Esophagus muscularis mucosa (tissue), 4 donors: ENCODE results near the gene CAMK2N1. TPM values are rescaled to one million over a fixed set of nuclear protein-coding genes. Genes with fewer than 3 reads are reported as not detected.

Experiments
- DNase-seq: peaks from one replicate; pipeline ENCODE4 v3.0.0-alpha.2; 2017; ENCODE audit errors: extremely low spot score
- H3K27ac ChIP-seq, 4 donors: fragments of 200-600 bp; sonication (generic); replicated peaks in 1 of 4; 1 replicate in 3 of 4; 2 replicates in 1 of 4; pipeline ENCODE4 v1.5.1; 2016 to 2019; ENCODE audit warnings: mild to moderate bottlenecking in 1 of 4
- H3K27me3 ChIP-seq, 4 donors: fragments of 200-600 bp; sonication (generic); one replicate each; pipeline versions ENCODE4 v1.5.1 to v1.6.0; 2016 to 2019
- H3K36me3 ChIP-seq, 4 donors: fragments of 200-600 bp; sonication (generic); one replicate each; pipeline ENCODE4 v1.5.1; 2016 to 2019
- H3K4me1 ChIP-seq, 4 donors: fragments of 200-600 bp; sonication (generic); one replicate each; pipeline ENCODE4 v1.5.1; 2016 to 2019
- H3K4me3 ChIP-seq, 4 donors: fragments of 200-600 bp; sonication (generic); 1 replicate in 2 of 4; 2 replicates in 2 of 4; pipeline ENCODE4 v1.5.1; 2016 to 2019; ENCODE audit warnings: mild to moderate bottlenecking in 4 of 4, moderate library complexity in 1 of 4
- H3K9me3 ChIP-seq, 4 donors: fragments of 200-600 bp; sonication (generic); 1 replicate in 3 of 4; 2 replicates in 1 of 4; pipeline ENCODE4 v1.5.1; 2016 to 2019
- EP300 ChIP-seq: sonication (generic); formaldehyde crosslinking; IDR thresholded peaks from one replicate; pipeline ENCODE4 v1.6.1; 2017; ENCODE audit warnings: antibody characterized with exemption
- POLR2A ChIP-seq: fragments of 450-650 bp; IDR thresholded peaks from one replicate; pipeline ENCODE4 v1.6.1; 2017; ENCODE audit warnings: antibody characterized with exemption, moderate library complexity, mild to moderate bottlenecking, low read depth
- POLR2AphosphoS5 ChIP-seq, 2 donors: sonication (generic); formaldehyde crosslinking; IDR thresholded peaks; one replicate each; pipeline ENCODE4 v1.6.1; 2017; ENCODE audit warnings: antibody characterized with exemption in 2 of 2
- WGBS: methylation state at CpG from one replicate; pipeline ENCODE4 v1.1.5; 2018; 5-methylcytosine and 5-hydroxymethylcytosine counted together
- intact Hi-C: fragments of 100-400 bp; cut with DNase I; formaldehyde crosslinking; loops from one replicate; pipeline ENCODE4 v1.15.1; 2023
- total RNA-seq, 4 donors: library from RNA; depleted of rRNA; stranded (reverse); fragments of >200 nt; gene quantifications; one replicate each; pipeline versions ENCODE4 v1.1.0 to v1.2.1, GENCODE V29; 2016
- TF ChIP-seq, protein P1 (sequence below), 3 experiments: fragments of 200-600 bp in 2 of 3; fragments of 450-650 bp in 1 of 3; sonication (generic) in 2 of 3; IDR thresholded peaks; one replicate each; pipeline ENCODE4 v1.5.1; 2017 to 2019; ENCODE audit warnings: antibody characterized with exemption in 3 of 3, mild to moderate bottlenecking in 2 of 3, moderate library complexity in 1 of 3

Gene CAMK2N1
- total RNA-seq, 4 donors from 2014 or later, result 22.2 to 31.1 (median 25.6) TPM

DNA sequence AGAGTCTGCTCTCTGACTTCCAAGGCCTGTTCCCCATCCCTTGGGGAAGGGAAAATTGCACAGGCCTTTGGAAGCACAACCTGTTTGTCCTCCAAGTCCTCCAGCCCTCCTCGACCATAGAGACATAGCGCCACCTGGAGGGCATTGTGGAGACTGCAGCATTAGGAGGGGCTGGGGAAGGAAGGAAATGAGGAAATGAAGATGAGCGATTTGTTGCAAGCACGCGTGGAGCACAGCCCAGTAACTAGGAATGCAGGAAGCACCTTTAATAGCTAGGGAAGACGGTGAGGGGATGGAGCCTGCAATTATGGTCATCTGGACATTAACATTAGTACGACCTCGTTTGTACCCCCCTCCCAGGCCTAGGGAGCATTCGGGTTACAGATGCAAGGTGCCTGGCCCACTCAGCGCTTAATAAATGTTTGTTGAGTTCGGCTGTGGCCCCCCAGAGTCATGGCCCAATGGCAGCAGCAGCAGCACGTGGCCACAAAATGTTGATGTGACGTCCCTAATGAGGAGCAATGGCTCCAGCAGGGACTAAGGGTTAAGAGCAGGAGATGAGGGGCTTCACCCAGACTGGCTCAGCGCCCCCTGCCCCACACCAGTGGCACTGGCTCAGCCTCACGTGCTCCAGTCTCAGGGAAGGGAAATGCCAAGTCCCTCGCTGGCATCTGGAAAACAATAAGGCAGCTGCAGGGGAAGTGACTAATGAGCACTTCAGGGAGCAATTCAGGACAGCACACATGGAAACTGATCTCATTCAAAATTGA, 8.0 kb upstream of the CAMK2N1 start:
- peak overlapping the region in 3 of 4 donors; percentile 21 to 40 (median 31) for H3K27ac ChIP-seq
- H3K9me3 ChIP-seq, result no peaks in the 10 kb centered on the region
- intact Hi-C loops, result loop anchor here (1.0 to 5.0 kb wide), 4 partner anchors 117 to 577 kb away; no protein-coding TSS in a partner anchor
- H3K4me3 ChIP-seq, result no peak overlapping the region
- no peaks in the 10 kb centered on the region for H3K27me3 ChIP-seq
- peak; percentile 97 for DNase-seq
- peaks cover 3 to 25% (median 22%) of the 10 kb centered on the region in 4 donors for H3K36me3 ChIP-seq
- H3K4me1 ChIP-seq, result peaks cover 11 to 23% (median 20%) of the 10 kb centered on the region in 4 donors
- WGBS, result 5% methylated on average over 13 of the region's 16 CpGs
- TF ChIP-seq POLR2AphosphoS5 (IDR thresholded peaks at IDR 0.05) (peak in 1 of 2 donors; percentile 68), EP300 (no peak), POLR2A (no peak)
- TF ChIP-seq, protein P1, sequence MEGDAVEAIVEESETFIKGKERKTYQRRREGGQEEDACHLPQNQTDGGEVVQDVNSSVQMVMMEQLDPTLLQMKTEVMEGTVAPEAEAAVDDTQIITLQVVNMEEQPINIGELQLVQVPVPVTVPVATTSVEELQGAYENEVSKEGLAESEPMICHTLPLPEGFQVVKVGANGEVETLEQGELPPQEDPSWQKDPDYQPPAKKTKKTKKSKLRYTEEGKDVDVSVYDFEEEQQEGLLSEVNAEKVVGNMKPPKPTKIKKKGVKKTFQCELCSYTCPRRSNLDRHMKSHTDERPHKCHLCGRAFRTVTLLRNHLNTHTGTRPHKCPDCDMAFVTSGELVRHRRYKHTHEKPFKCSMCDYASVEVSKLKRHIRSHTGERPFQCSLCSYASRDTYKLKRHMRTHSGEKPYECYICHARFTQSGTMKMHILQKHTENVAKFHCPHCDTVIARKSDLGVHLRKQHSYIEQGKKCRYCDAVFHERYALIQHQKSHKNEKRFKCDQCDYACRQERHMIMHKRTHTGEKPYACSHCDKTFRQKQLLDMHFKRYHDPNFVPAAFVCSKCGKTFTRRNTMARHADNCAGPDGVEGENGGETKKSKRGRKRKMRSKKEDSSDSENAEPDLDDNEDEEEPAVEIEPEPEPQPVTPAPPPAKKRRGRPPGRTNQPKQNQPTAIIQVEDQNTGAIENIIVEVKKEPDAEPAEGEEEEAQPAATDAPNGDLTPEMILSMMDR (IDR thresholded peaks at IDR 0.05), result peak; percentile 96 to 99 (median 99)

- intact Hi-C loops, result loop anchor here (1.0 to 5.0 kb wide), 3 partner anchors 116 to 576 kb away; no protein-coding TSS in a partner anchor
- WGBS, result 33% methylated on average over 5 of the region's 5 CpGs
- TF ChIP-seq POLR2A (no peak), POLR2AphosphoS5 (IDR thresholded peaks at IDR 0.05) (no peak), EP300 (no peak)
- TF ChIP-seq, protein P1 (IDR thresholded peaks at IDR 0.05), result no peak
- DNase-seq, result no peak
- Histone ChIP-seq H3K27me3 (no peaks in the 10 kb centered on the region), H3K4me3 (no peak overlapping the region), H3K36me3 (peaks cover 0 to 18% (median 14%) of the 10 kb centered on the region in 4 donors), H3K4me1 (peaks cover 11 to 23% (median 20%) of the 10 kb centered on the region in 4 donors), H3K9me3 (no peaks in the 10 kb centered on the region), H3K27ac (peak overlapping the region; percentile 17 to 46 (median 26))
These were observed 7.3 kb upstream of the CAMK2N1 start for GRCh38 chr1:20493309-20493708.

DNA sequence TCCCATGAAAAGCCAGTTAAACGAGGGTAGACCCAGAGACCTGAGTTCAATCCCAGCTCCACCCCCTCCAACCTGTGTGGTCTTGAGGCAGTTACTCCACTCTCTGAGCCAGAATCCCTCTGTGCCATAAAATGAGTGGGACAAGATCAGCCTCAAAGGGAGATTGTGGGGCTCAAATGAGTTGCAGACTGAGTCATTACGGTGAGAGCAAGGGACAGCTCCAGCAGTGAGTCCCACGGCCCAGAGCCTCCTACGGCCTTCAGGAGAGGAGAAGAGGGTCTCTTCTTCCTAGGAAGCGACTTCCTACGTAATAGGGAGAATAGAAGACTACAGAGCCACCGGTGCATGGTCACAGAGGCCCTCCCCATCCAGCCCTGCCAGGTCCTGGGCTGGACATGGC, 6.7 kb upstream of the CAMK2N1 start:
- intact Hi-C loops, result loop anchor here (1.0 to 5.0 kb wide), 3 partner anchors 115 to 575 kb away; no protein-coding TSS in a partner anchor
- Histone ChIP-seq H3K4me3 (no peak overlapping the region), H3K36me3 (peaks cover 0 to 12% (median 9%) of the 10 kb centered on the region in 4 donors), H3K27me3 (no peaks in the 10 kb centered on the region), H3K27ac (peak overlapping the region in 3 of 4 donors; percentile 17 to 46 (median 31)), H3K4me1 (peaks cover 11 to 23% (median 20%) of the 10 kb centered on the region in 4 donors), H3K9me3 (no peaks in the 10 kb centered on the region)
- TF ChIP-seq, protein P1 (IDR thresholded peaks at IDR 0.05), result no peak
- TF ChIP-seq EP300, result no peak
- TF ChIP-seq POLR2A, result no peak
- TF ChIP-seq POLR2AphosphoS5 (IDR thresholded peaks at IDR 0.05), result no peak
- DNase-seq, result no peak
- WGBS, result 69% methylated on average over 7 of the region's 7 CpGs

GRCh38 chr1:20491866-20492265, 5.9 kb upstream of the CAMK2N1 start:
- Histone ChIP-seq H3K4me1 (peaks cover 11 to 27% (median 25%) of the 10 kb centered on the region in 4 donors), H3K27ac (no peak overlapping the region), H3K4me3 (no peak overlapping the region), H3K9me3 (no peaks in the 10 kb centered on the region), H3K27me3 (peaks cover 0 to 2% (median 0%) of the 10 kb centered on the region in 4 donors), H3K36me3 (peaks cover 0 to 3% (median 2%) of the 10 kb centered on the region in 4 donors)
- WGBS, result 85% methylated on average over 2 of the region's 7 CpGs
- no peak for DNase-seq
- TF ChIP-seq POLR2AphosphoS5 (IDR thresholded peaks at IDR 0.05) (no peak), EP300 (no peak)
- TF ChIP-seq, protein P1 (IDR thresholded peaks at IDR 0.05), result no peak
- intact Hi-C loops, result loop anchor here (5.0 kb wide), 2 partner anchors 130 to 575 kb away; no protein-coding TSS in a partner anchor
